ENCODE results near the gene NCOR2.

Gene NCOR2

GRCh38 chr12:124573839-124574786, 6.7 kb upstream of the NCOR2 start:
- no peak for DNase-seq

- no peak for DNase-seq
Measured at GRCh38 chr12:124571556-124571955, 4.1 kb upstream of the NCOR2 start.

GRCh38 chr12:124570810-124571209, 3.4 kb upstream of the NCOR2 start:
- DNase-seq, result no peak

GRCh38 chr12:124569375-124570148, 2.1 kb upstream of the NCOR2 start:
- no peak for DNase-seq

- peak; percentile 98 for DNase-seq
Measured at GRCh38 chr12:124568431-124569374, 1.3 kb upstream of the NCOR2 start.

- DNase-seq, result peak; percentile 99
Measured at GRCh38 chr12:124567673-124568373, 411 bp upstream of the NCOR2 start.

GRCh38 chr12:124566161-124566996, 1.0 kb downstream of the NCOR2 start:
- DNase-seq, result peak; percentile 80

GRCh38 chr12:124565656-124566160, 1.7 kb downstream of the NCOR2 start:
- DNase-seq, result no peak

- DNase-seq, result no peak
Measured at GRCh38 chr12:124564971-124565491, 2.4 kb downstream of the NCOR2 start.

- no peak for DNase-seq
Measured at GRCh38 chr12:124564232-124564958, 3.0 kb downstream of the NCOR2 start.

- no peak for DNase-seq
Measured at GRCh38 chr12:124563809-124564208, 3.6 kb downstream of the NCOR2 start.

- DNase-seq, result no peak
Measured at GRCh38 chr12:124563401-124563800, 4.0 kb downstream of the NCOR2 start.

- DNase-seq, result no peak
Measured at GRCh38 chr12:124562796-124563181, 4.6 kb downstream of the NCOR2 start.

GRCh38 chr12:124562018-124562795, 5.2 kb downstream of the NCOR2 start:
- no peak for DNase-seq

- no peak for DNase-seq
Measured at GRCh38 chr12:124561231-124561630, 6.2 kb downstream of the NCOR2 start.

GRCh38 chr12:124560146-124560890, 7.1 kb downstream of the NCOR2 start:
- no peak for DNase-seq

- DNase-seq, result no peak
Measured at GRCh38 chr12:124559182-124560017, 8.0 kb downstream of the NCOR2 start.
